NCI-H345 treated with DMSO at 0.1 percent for 48 hours (cell line): ENCODE results near the gene DLX4.

Experiments used
- DNase-seq: peaks from one replicate; lab custom pipeline; 2025; ENCODE audit not compliant: unreplicated experiment; lab: John Stamatoyannopoulos, UW

The DLX4 gene

GRCh38 chr17:49967621-49968404, 1.2 kb upstream of the DLX4 start:
- DNase-seq = no peak

DNA sequence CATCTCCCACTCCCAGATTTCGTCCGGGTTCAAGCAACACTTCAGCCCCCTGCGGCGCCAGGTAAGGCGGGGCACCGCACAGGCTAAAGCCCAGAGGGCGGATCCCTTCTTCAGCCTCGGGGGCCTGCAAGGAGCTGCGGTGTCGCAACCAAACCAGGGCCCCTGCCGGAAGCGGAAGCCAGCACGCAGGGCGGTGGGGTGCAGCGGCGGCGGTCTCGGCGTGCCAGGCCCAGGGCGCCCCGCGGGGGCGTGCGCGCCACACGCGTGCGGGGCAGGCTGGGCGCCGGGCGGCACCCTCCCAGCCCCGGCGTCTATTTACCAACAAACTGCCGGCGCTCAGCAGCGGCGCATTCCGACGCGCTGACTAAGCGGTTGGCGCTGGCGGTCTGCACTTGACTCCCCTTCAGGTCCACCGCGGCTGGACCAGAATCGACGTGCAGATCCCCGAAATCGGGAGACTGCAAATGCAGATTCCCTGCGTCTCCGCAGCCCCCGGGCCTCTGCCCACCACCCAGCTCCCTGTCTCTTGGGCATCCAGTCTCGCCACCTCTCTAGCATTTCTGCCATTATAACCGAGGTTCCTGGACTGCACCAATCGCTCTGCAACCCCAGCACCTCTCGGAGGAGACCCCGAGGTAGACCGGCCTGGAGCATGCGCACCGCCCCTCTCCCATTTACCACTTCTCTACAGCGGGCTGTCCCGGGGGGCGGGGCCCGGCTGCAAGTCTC, 421 bp upstream of the DLX4 start:
- peak; percentile 51 for DNase-seq

DNA sequence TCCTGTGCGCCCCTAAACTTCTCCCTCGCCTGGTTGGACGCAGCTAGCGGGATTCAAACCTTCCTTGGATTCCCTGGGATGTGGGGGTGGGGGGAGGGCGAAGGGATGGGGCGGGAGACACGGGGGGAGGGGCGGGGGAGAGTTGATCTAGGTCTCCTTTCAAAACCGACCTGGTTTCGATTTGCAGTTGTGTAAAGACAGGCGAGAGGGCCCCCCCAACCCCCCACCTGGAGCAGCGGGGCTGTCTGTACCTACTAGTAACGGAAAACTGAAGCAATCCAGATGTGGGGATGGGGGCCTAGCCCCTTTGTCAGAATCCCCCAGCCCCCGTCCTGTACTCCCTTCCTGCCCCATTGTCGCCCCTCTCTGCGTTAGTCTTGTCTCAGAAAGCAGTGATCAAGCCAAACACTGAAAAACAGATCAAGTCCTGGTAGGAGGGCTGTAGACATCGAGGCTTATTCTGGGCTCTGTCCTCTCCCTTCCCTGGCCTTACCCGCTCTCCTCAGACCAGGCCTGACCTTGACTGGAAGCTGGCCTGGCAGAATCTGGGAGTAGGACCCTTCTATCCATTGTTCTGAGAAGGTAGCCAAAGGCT, 902 bp downstream of the DLX4 start:
- DNase-seq = no peak

- no peak for DNase-seq
Measured at GRCh38 chr17:49970498-49970897, 1.5 kb downstream of the DLX4 start.

- DNase-seq = no peak
Measured at GRCh38 chr17:49971199-49971847, 2.3 kb downstream of the DLX4 start.

GRCh38 chr17:49971848-49972485, 3.0 kb downstream of the DLX4 start:
- DNase-seq = no peak

- DNase-seq = no peak
Measured at GRCh38 chr17:49972486-49973270, 3.7 kb downstream of the DLX4 start.

DNA sequence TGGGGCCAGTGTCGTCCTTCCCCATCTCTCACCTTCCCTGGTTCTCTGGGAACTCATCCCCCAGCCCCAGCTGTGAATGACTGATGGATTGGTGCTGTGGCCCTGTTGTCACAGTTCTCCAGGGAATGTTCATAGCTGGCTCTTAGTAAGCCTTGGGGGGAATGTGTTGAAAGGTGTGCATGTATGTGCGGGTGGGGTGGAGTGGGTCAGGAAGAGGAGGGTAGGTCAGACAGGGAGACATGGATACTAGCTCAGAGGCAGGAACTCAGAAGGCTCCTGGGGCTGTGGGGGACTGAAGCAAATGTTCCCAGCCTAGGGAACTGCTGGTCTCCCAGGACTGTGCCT, 4.3 kb downstream of the DLX4 start:
- no peak for DNase-seq

DNA sequence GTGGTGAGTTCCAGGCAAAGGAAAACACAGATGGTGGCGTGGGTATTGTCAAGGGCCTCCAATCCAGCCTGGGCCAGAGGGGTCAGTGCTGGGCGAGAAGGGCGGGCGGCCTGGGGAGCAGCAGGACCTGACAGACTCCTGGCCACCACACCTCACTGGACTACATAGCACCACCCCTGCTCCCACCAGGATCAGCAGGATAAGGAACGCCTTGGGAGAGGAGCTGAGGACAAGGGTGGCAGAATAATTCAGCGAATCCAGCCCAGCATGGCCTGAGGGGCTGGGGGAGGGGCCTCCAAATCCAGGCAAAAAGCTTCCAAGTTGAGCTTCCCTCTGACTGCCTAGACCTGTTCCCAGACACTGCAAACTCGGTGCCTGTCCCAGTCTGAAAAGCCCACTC, 6.5 kb downstream of the DLX4 start:
- DNase-seq = no peak

DNA sequence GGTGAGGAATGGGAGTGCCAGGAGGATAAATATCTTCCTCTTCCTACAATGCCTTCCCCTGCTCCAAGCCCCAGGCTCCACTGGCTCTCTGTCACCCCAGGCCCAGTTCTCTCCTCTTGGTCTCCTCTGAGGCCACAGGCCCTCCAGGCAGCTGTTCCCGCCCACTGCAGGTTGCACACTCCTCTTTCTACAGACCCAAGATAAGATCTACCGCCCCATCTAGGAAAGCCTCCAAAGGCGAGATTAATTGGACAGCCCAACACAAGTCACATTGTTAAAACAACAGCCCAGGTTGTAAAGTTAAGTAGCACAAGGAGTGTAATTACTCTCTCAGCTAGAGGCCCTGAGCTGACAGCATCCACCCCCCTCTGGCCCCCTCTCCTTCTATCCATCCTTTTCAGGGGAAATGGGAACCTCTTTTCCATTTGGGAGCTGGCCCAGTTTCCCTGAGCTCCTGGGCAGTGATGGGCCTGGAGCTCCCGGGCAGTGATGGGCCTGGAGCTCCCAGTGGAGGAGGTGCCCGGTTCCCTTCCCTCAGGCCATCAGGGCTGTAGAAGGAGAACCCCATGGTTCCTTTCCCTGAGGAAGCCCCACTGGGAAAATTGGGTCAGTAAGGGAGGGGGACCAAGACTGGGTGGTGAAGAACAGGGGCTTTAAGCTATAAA, 7.3 kb downstream of the DLX4 start:
- DNase-seq = no peak

GRCh38 chr17:49976828-49977202, 7.8 kb downstream of the DLX4 start:
- no peak for DNase-seq

GRCh38 chr17:49977463-49978389, 8.7 kb downstream of the DLX4 start:
- no peak for DNase-seq

DNA sequence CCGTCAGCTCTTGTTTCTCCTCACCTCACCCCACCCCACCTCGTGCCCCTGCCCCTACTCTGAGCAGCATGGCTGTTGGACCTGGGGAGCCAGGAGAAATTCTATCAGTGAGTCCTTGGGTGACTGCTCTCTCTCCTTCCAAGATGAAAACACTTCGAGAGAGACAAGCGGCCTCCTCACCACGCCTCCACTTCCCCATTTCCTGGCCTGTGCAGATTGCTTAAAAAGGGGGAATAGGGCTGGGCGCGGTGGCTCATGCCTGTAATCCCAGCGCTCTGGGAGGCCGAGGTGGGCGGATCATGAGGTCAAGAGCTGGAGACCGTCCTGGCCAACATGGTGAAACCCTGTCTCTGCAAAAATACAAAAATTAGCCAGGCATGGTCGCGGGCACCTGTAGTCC, 9.5 kb downstream of the DLX4 start:
- no peak for DNase-seq

DNA sequence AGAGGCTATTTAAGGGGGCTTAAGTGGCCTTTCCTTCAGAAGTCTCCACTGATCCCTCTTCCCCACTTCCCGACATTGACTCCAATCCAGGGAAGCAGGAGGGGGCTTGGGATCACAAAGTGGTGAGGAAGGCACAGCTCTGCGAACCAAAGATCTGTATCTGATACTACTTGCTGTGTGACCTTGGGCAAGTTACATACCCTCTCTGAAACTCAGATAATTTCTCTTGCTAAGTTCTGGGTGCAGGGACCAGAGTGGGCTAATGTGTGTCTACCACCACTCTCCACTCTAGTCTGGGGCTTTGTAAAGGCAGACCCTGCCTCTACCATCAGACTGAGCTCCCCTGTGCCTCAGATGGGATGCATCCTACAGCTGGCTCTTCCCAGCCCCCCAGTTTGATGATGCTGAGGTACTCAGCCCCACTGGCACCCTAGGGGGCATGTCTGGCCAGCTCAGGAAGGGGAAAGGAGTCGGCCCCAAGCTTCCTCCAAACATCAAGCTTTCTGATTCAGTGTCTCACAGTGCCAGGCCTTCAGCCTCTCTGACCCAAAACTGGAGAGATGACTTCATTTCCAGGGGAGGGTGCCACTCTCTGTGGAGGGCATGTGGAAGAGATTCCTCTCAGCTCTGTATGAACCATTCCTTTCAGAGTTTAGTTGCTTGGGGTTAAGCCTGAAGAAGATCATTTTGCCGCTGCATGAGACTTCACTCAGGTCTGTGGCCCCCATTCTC, 10.9 kb downstream of the DLX4 start:
- DNase-seq = no peak

DNA sequence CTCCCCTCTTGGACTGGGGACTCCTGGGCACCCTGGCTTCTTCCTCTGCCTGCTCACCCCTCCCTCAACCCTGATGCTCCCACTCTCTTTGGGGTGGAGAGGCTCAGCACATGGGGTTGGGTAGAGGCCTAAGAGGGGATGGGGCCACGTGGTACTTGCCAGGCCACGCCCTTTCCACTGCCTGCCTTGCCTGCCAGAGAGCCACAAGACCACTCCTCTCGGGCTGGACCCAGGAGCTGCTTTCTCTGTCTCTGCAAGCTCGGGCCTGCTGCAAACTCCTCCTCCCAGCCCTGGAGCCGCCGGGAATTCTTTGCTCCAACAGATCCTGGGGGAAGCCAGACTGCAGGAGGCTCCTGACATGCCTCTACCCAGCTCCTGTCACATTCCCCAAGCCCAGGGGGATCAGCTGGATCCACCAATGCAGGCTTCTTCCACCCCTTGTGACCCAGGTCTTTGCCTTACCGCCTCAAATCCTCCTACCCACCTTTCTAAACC, 11.8 kb downstream of the DLX4 start:
- no peak for DNase-seq

- DNase-seq = no peak
Measured at GRCh38 chr17:49984283-49984682, 15.3 kb downstream of the DLX4 start.

DNA sequence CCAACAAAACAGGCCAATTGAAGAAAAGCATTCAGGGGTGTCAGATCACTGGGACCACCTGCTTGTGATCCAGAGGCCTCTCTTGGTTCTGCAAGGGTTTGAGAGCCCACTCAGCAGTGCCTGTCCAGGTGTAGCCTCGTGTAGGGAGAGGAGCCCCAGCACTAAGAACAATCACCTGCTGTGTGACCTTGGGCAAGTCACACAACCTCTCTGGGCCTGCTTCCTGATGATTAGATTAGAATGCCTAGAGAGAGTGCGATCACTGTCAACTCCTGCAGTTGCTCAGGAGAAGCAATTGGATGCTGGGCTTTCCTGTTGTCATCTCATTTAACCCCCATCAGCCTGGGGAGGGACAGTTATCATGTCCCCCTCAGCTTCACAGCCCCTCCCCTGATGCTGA, 15.8 kb downstream of the DLX4 start:
- DNase-seq = no peak

- no peak for DNase-seq
Measured at GRCh38 chr17:49985310-49985990, 16.5 kb downstream of the DLX4 start.
